NT2/D1 (cell line): ENCODE data around the gene B3GALT6.

Experiments
- SUZ12 ChIP-seq: IDR thresholded peaks from 2 replicates; pipeline ENCODE4 v1.6.1; 2011; ENCODE audit not compliant: insufficient read length, insufficient read depth; ENCODE audit errors: extremely low read depth
- YY1 ChIP-seq: IDR thresholded peaks from 2 replicates; pipeline ENCODE4 v1.6.1; 2011; ENCODE audit not compliant: insufficient read length, insufficient read depth
- ZNF274 ChIP-seq: IDR thresholded peaks from 2 replicates; pipeline ENCODE4 v1.6.1; 2011; ENCODE audit warnings: mild to moderate bottlenecking, low read depth, low read length

DNA sequence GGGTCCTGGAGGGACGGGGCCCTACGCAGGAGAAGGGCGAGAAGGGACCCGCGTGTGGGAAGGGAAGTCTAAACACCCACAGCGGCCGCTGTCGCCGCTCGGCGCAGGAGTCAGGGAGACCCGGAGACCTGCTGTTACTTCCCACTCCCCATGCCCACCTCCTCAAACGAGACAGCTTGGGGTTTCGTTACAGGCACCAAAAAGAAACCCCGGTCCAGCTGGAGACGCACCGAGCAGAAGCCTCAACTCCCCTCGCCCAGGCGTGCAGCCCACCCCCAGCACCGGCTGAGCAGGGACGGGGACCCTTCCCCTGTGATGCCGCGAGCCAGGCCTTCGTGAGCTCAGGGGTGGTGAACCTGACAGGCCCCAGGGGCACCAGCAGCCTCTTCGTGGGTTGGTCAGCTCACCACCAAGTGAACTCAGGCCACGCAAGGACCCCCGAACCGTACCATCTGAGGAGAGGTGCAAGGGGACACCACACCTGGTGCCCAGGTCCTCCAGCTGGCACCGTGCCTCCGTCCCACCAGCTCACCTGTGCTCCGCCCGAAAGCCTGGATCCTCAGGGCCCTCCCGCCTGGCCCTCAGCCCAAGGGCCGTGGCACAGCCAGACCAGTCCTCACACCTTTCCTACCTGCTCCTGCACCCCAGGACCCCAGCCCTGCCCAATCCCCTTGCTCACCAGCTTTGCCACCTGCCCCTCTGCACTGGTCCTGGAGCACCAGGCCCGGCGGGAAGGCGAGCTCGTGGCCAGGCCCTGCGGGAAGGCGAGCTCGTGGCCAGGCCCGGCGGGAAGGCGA lies 5.3 kb upstream of the B3GALT6 start:
- no peak for TF ChIP-seq YY1
- TF ChIP-seq ZNF274: no peak
- TF ChIP-seq SUZ12: no peak
